H9 (cell line): ENCODE measurements around the gene MED8. TPM values are rescaled to one million over a fixed set of nuclear protein-coding genes. Genes with fewer than 3 reads are reported as not detected.

Experiments
- DNase-seq: peaks from one replicate; pipeline ENCODE4 v3.0.0-alpha.2; 2017
- H2AFZ ChIP-seq: one replicate; pipeline ENCODE4 v1.6.1; 2013; ENCODE audit warnings: mild to moderate bottlenecking, low read length, control low read depth, moderate library complexity
- H2AK5ac ChIP-seq: 2 replicates; pipeline ENCODE4 v1.6.1; 2013; ENCODE audit warnings: low read length, control low read depth, mixed read lengths; ENCODE audit not compliant: insufficient read length
- H2BK120ac ChIP-seq: one replicate; pipeline ENCODE4 v1.6.1; 2013; ENCODE audit warnings: low read depth, mild to moderate bottlenecking, low read length, control low read depth, inconsistent platforms; ENCODE audit not compliant: poor library complexity, severe bottlenecking
- H2BK12ac ChIP-seq: 2 replicates; pipeline ENCODE4 v1.6.1; 2013; ENCODE audit warnings: low read length, control low read depth, mixed read lengths, low read depth; ENCODE audit not compliant: insufficient read length
- H2BK15ac ChIP-seq: 2 replicates; pipeline ENCODE4 v1.6.1; 2013; ENCODE audit warnings: low read depth, low read length, control low read depth
- H2BK20ac ChIP-seq: one replicate; pipeline ENCODE4 v1.6.1; 2013; ENCODE audit warnings: low read depth, mild to moderate bottlenecking, low read length, control low read depth, inconsistent platforms; ENCODE audit not compliant: poor library complexity, severe bottlenecking
- H2BK5ac ChIP-seq: 2 replicates; pipeline ENCODE4 v1.6.1; 2013; ENCODE audit warnings: low read length, control low read depth, mixed read lengths; ENCODE audit not compliant: insufficient read length
- H3K14ac ChIP-seq: 2 replicates; pipeline ENCODE4 v1.6.1; 2013; ENCODE audit warnings: low read length, control low read depth; ENCODE audit not compliant: insufficient read depth
- H3K18ac ChIP-seq: 2 replicates; pipeline ENCODE4 v1.6.1; 2013; ENCODE audit warnings: low read depth, mild to moderate bottlenecking, mixed read lengths, low read length, control low read depth; ENCODE audit not compliant: insufficient read length
- H3K23ac ChIP-seq: 2 replicates; pipeline ENCODE4 v1.6.1; 2013; ENCODE audit warnings: low read length, control low read depth, mixed read lengths, low read depth; ENCODE audit not compliant: insufficient read length
- H3K23me2 ChIP-seq: 2 replicates; pipeline ENCODE4 v1.6.1; 2013; ENCODE audit warnings: low read depth, mild to moderate bottlenecking, mixed read lengths, low read length, control low read depth; ENCODE audit not compliant: insufficient read length, poor library complexity, severe bottlenecking
- H3K27ac ChIP-seq: 2 replicates; pipeline ENCODE4 v1.5.1; 2013; ENCODE audit warnings: low read length, control low read depth, mixed read lengths, low read depth; ENCODE audit not compliant: insufficient read length
- H3K27me3 ChIP-seq: 2 replicates; pipeline ENCODE4 v1.6.1; 2013; ENCODE audit warnings: low read length, control low read depth, inconsistent platforms; ENCODE audit not compliant: insufficient read depth
- H3K4ac ChIP-seq: 2 replicates; pipeline ENCODE4 v1.6.1; 2013; ENCODE audit warnings: low read depth, mild to moderate bottlenecking, control low read depth, inconsistent platforms, low read length, moderate library complexity
- H3K4me1 ChIP-seq: 2 replicates; pipeline ENCODE4 v1.6.1; 2013; ENCODE audit warnings: low read length, control low read depth, inconsistent platforms; ENCODE audit not compliant: insufficient read depth
- H3K4me2 ChIP-seq: 2 replicates; pipeline ENCODE4 v1.6.1; 2013; ENCODE audit warnings: low read length, control low read depth, mixed read lengths; ENCODE audit not compliant: insufficient read length, insufficient read depth
- H3K56ac ChIP-seq: 2 replicates; pipeline ENCODE4 v1.6.1; 2013; ENCODE audit warnings: low read depth, mild to moderate bottlenecking, mixed read lengths, low read length, control low read depth; ENCODE audit not compliant: insufficient read length
- H3K79me1 ChIP-seq: 2 replicates; pipeline ENCODE4 v1.6.1; 2013; ENCODE audit warnings: low read depth, mild to moderate bottlenecking, moderate library complexity, low read length, control low read depth, inconsistent platforms; ENCODE audit not compliant: insufficient read depth, poor library complexity, severe bottlenecking
- H3K79me2 ChIP-seq: 2 replicates; pipeline ENCODE4 v1.6.1; 2013; ENCODE audit warnings: low read length, control low read depth, inconsistent platforms; ENCODE audit not compliant: insufficient read depth
- H3K9ac ChIP-seq: 2 replicates; pipeline ENCODE4 v1.6.1; 2013; ENCODE audit warnings: low read length, control low read depth, mixed read lengths; ENCODE audit not compliant: insufficient read length; ENCODE audit errors: extremely low read depth
- H3K9me3 ChIP-seq: one replicate; pipeline ENCODE4 v1.6.1; 2013; ENCODE audit warnings: low read depth, low read length, inconsistent platforms; ENCODE audit not compliant: control insufficient read depth
- H3T11ph ChIP-seq: one replicate; pipeline ENCODE4 v1.6.1; 2013; ENCODE audit warnings: mild to moderate bottlenecking, low read length, control low read depth, inconsistent platforms
- H4K20me1 ChIP-seq: one replicate; pipeline ENCODE4 v1.6.1; 2013; ENCODE audit not compliant: control insufficient read depth, insufficient read length, insufficient read depth
- H4K5ac ChIP-seq: 2 replicates; pipeline ENCODE4 v1.6.1; 2013; ENCODE audit warnings: low read depth, mild to moderate bottlenecking, mixed read lengths, low read length, control low read depth; ENCODE audit not compliant: insufficient read length
- H4K8ac ChIP-seq: replicated peaks from 2 replicates; pipeline ENCODE4 v1.6.1; 2013; ENCODE audit warnings: low read length, control low read depth, mixed read lengths, low read depth; ENCODE audit not compliant: insufficient read length
- H4K91ac ChIP-seq: 2 replicates; pipeline ENCODE4 v1.6.1; 2013; ENCODE audit warnings: low read depth, mild to moderate bottlenecking, moderate library complexity, mixed read lengths, low read length, control low read depth; ENCODE audit not compliant: insufficient read length
- H3K27ac Mint-ChIP-seq, 3 experiments: 2 replicates in 2 of 3; 3 replicates in 1 of 3; pipeline ENCODE4 v1.8.0; 2020 to 2021; ENCODE audit warnings: mixed read lengths in 3 of 3, mild to moderate bottlenecking in 1 of 3, moderate library complexity in 1 of 3
- H3K27me3 Mint-ChIP-seq: 2 replicates; pipeline ENCODE4 v1.8.0; 2021; ENCODE audit warnings: low read depth, mild to moderate bottlenecking, moderate library complexity, mixed read lengths
- H3K36me3 Mint-ChIP-seq, 3 experiments: 2 replicates in 2 of 3; 3 replicates in 1 of 3; pipeline ENCODE4 v1.8.0; 2020 to 2021; ENCODE audit warnings: low read depth in 3 of 3, mixed read lengths in 3 of 3; ENCODE audit not compliant: insufficient read depth in 1 of 3
- H3K4me1 Mint-ChIP-seq, 2 experiments: 2 replicates each; pipeline ENCODE4 v1.8.0; 2020; ENCODE audit warnings: mixed read lengths in 2 of 2
- H3K4me3 Mint-ChIP-seq, 2 experiments: 2 replicates in 1 of 2; 3 replicates in 1 of 2; pipeline ENCODE4 v1.8.0; 2020 to 2021; ENCODE audit warnings: mild to moderate bottlenecking in 2 of 2, mixed read lengths in 2 of 2, moderate library complexity in 1 of 2
- H3K9me3 Mint-ChIP-seq, 2 experiments: 2 replicates in 1 of 2; 3 replicates in 1 of 2; pipeline ENCODE4 v1.8.0; 2020; ENCODE audit warnings: mild to moderate bottlenecking in 2 of 2, mixed read lengths in 2 of 2, moderate library complexity in 1 of 2
- WGBS: extraction: QIAGEN DNeasy Blood & Tissue Kit; methylation state at CpG from one replicate; pipeline ENCODE4 v1.1.7; 2013; ENCODE audit warnings: missing lambda C conversion rate, low lambda C conversion rate, mixed read lengths; ENCODE audit not compliant: insufficient read length; ENCODE audit errors: extremely low coverage; 5-methylcytosine and 5-hydroxymethylcytosine counted together
- total RNA-seq: library from RNA; stranded (reverse); gene quantifications from 2 replicates; pipeline ENCODE4 v1.2.1, GENCODE V29; 2021
- TF ChIP-seq, protein P1 (sequence below): fragments of 200-600 bp; sonication (generic); conservative IDR thresholded peaks from 3 replicates; pipeline ENCODE4 v1.8.0; 2021; ENCODE audit warnings: antibody characterized with exemption, mild to moderate bottlenecking

Gene MED8
- total RNA-seq, 1 experiment from 2014 or later = 23.0 TPM

DNA sequence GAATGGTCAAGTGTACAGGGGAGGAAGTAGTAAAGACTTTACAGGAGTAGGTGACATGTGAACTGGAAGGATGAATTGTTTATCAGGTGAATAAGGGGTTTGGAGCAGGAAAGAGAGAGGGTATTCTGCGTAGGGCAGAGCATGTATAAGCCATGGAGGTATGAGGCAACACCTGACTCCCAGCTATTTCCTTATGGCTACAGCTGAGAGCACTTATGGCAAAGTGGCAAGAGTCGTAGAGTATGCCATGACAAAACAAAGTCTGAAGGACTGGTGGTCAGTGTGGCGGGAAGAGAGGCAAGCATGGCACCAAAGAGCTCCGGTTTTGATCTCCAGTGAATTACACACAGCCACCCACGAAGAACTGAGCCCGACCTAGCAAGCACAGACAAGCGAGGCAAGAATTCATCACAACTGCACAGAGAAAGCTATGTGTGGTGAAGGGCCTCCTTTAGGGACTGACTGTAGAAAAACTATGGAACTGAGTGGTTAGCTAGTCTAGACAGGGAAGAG lies 12.8 kb downstream of the MED8 start:
- Mint-ChIP-seq H3K4me3 (no peak overlapping the region), H3K4me1 (peaks cover 3 to 7% of the 10 kb centered on the region in 2 experiments), H3K27ac (no peak overlapping the region; a peak in 1 of 7 replicates), H3K27me3 (no peaks in the 10 kb centered on the region), H3K36me3 (peaks cover 0 to 8% (median 0%) of the 10 kb centered on the region in 3 experiments; a peak in 1 of 7 replicates), H3K9me3 (no peaks in the 10 kb centered on the region)
- no peak overlapping the region for H2BK120ac ChIP-seq
- TF ChIP-seq, protein P1, sequence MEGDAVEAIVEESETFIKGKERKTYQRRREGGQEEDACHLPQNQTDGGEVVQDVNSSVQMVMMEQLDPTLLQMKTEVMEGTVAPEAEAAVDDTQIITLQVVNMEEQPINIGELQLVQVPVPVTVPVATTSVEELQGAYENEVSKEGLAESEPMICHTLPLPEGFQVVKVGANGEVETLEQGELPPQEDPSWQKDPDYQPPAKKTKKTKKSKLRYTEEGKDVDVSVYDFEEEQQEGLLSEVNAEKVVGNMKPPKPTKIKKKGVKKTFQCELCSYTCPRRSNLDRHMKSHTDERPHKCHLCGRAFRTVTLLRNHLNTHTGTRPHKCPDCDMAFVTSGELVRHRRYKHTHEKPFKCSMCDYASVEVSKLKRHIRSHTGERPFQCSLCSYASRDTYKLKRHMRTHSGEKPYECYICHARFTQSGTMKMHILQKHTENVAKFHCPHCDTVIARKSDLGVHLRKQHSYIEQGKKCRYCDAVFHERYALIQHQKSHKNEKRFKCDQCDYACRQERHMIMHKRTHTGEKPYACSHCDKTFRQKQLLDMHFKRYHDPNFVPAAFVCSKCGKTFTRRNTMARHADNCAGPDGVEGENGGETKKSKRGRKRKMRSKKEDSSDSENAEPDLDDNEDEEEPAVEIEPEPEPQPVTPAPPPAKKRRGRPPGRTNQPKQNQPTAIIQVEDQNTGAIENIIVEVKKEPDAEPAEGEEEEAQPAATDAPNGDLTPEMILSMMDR = no peak
- H2BK15ac ChIP-seq = no peak overlapping the region
- H3K79me1 ChIP-seq = no peaks in the 10 kb centered on the region
- no peak overlapping the region for H3K18ac ChIP-seq
- H4K8ac ChIP-seq = no peak overlapping the region
- no peaks in the 10 kb centered on the region for H3K79me2 ChIP-seq
- no peak overlapping the region for H2BK5ac ChIP-seq
- no peak overlapping the region for H4K91ac ChIP-seq
- no peaks in the 10 kb centered on the region for H3K4me1 ChIP-seq
- no peak overlapping the region for H2BK12ac ChIP-seq
- H3K9ac ChIP-seq = no peak overlapping the region
- no peak overlapping the region for H3K27ac ChIP-seq
- no peaks in the 10 kb centered on the region for H4K20me1 ChIP-seq
- H3K4me2 ChIP-seq = no peak overlapping the region
- H3K14ac ChIP-seq = no peak overlapping the region
- H3K23me2 ChIP-seq = no peaks in the 10 kb centered on the region
- H3T11ph ChIP-seq = no peak overlapping the region
- H2AFZ ChIP-seq = no peak overlapping the region
- H3K56ac ChIP-seq = no peak overlapping the region
- no peak for DNase-seq
- no peaks in the 10 kb centered on the region for H3K27me3 ChIP-seq
- H4K5ac ChIP-seq = no peak overlapping the region
- H3K23ac ChIP-seq = no peak overlapping the region
- H2BK20ac ChIP-seq = no peak overlapping the region
- H2AK5ac ChIP-seq = no peak overlapping the region
- no CpG with 5 or more reads among the region's 7 CpGs for WGBS
- H3K4ac ChIP-seq = no peak overlapping the region
- H3K9me3 ChIP-seq = no peaks in the 10 kb centered on the region
